C4-2B (cell line): ENCODE measurements around the gene CTCFL.

ENCODE experiments used
- CTCF ChIP-seq: fragments of 450-650 bp; conservative IDR thresholded peaks from 2 replicates; pipeline ENCODE4 v1.5.1; 2017; ENCODE audit warnings: mild to moderate bottlenecking
- ZFX ChIP-seq: fragments of 450-650 bp; IDR thresholded peaks from 2 replicates; pipeline ENCODE4 v1.6.1; 2017

- TF ChIP-seq CTCF, result no peak
- TF ChIP-seq ZFX, result no peak
Observed at GRCh38 chr20:57499676-57500075, 25.3 kb downstream of the CTCFL start.
